Fibroblast of gingiva (primary cell): ENCODE results near the gene MRTFA.

Experiments
- DNase-seq: peaks from one replicate; pipeline ENCODE4 v3.0.0-alpha.2; 2011; ENCODE audit warnings: low read depth

Gene MRTFA

DNA sequence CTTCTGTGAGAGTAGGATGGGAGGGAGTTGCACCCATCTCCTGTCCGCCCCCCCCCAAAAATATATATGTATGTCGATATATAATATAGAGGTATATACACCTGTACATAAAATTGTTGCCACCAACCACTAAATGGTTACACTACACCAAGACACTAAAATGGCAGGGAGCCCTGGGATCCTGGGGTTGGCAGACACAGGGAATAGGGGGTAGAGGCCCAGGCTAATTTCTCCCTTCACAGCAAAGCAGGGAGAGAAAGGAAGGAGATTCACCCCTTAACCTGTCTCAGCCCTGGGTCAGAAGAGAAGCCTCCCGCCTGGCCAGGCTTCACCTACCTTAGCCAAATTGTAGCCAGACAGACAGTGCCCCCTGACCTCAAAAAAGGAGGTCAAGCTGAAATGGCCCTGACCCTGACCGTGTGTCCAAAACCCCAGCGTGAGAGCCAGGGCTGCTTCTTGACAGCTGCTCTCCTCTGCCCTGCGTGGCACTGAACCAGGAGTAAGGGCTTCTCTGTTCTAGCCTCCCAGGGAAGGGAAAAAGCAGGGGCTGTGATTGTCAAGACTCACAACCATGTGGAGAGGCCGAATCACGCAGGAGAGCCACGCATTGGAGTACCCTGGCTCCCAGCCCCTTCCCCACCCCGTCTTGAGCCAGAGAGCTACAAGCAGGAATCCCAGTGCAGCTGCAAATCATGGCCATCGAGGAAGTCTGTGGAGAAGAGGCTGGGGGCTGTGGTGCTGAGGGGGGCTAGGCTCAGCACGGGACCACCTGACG lies 225.6 kb downstream of the MRTFA start:
- no peak for DNase-seq

DNA sequence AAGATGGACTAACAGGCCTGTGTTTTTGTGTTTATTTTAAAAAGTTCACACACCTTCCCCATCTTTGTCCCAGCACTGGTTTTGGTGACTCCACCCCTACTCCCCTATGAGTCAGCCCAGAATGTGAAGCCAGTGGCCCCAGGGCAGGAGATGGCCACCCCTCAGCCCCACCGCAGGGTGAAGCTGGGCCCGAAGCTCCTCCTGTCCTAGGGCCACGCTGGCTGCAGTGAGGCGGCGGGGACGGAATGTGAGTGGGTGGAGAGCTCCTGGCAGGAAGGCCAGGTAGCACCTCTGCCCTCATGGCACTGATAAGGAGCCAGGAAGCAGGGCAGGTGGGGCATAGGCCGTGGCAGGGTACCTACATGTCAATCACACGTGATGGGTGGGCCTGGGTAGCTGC lies 226.2 kb downstream of the MRTFA start:
- no peak for DNase-seq

DNA sequence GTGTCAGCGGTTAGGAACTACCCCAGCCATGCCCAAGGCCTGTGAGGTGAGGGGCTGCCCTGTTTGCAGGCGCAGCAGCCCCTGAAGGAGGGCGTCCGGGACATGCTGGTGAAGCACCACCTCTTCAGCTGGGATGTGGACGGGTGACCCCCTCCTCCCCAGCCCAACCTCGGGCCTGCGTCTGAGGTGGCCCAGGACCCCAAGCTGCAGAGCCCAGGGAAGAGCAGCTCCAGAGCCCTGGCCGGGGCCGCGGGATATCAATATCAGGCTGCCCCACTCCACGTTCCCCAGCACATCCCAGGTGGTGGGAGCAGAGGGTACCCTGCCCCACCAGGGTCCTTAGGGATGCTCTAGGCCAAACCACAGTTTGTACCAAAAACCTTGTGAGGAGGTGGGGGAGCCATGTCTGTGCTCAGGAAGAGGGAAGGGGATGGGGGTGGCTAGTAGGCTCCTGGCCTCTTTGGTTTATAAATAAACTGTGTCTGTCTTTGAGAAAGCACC lies 226.9 kb downstream of the MRTFA start:
- no peak for DNase-seq

DNA sequence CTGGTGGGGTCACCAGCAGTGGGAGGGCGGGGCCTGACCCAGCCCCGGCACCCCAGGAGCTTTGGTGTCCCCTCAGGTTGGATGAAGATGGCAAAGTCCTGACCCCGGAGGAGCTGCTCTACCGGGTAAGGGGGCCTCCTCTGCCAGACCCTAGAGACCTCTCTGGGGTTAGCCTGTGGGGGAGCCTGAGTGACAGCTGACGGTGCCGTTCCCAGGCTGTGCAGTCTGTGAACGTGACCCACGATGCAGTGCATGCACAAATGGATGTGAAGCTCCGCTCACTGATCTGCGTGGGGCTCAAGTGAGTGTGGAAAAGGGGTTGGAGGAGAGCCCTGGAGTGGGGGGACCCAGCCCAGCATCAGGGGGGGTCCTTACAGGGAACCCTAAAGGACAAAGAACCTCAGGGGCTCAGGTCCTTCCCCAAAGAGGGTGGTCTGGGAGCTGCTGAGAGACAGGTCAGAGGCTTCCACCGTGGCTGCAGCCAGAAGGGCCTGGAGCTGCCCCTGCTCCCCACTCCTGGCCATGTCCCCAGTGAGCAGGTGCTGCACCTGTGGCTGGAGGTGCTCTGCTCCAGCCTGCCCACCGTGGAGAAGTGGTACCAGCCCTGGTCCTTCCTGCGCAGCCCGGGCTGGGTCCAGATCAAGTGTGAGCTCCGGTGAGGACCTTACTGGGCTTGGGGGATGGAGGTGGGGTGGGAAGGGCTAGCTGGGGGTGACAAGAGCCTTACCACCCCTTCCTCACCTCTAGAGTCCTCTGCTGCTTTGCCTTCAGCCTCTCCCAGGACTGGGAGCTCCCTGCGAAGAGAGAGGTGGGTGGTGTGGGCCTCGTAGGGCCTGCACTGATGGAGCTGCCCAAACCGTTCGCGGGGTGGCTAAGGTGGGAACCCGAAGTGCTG lies 227.6 kb downstream of the MRTFA start:
- no peak for DNase-seq

DNA sequence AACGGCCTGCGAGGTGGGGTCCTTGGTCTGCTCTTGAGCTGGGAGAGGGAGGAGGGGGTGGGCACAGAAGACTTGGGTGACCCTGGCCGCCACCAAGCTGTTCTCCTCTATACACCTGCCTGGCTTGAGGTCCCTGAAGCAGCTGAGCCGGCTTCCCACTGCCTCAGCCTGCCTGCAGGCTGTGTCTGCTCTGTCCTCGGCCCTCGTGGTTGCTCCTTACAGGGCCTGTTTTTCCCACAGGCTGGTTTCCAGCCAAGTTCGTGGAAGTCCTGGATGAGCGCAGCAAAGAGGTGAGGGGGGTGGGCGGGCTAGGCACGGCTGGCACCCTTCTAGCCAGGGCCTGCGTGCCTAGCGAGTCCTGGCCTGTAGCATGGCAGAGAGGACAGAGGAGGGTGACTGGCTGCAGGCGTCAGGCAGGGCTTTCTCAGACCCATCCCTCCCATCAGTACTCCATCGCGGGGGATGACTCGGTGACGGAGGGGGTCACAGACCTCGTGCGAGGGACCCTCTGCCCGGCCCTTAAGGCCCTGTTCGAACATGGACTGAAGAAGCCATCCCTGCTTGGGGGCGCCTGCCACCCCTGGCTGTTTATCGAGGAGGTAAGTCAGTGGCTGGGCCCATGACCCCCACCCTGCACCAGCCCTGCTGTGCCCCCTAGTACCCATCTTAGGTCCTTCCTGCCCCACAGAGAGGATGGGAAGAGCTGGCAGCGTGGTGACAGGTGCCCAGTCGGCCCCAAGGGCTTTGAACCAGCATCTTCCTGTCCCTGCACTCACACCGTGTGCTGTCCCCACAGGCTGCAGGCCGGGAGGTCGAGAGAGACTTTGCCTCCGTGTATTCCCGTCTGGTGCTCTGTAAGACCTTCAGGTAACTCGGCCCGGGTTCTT lies 228.4 kb downstream of the MRTFA start:
- no peak for DNase-seq

DNA sequence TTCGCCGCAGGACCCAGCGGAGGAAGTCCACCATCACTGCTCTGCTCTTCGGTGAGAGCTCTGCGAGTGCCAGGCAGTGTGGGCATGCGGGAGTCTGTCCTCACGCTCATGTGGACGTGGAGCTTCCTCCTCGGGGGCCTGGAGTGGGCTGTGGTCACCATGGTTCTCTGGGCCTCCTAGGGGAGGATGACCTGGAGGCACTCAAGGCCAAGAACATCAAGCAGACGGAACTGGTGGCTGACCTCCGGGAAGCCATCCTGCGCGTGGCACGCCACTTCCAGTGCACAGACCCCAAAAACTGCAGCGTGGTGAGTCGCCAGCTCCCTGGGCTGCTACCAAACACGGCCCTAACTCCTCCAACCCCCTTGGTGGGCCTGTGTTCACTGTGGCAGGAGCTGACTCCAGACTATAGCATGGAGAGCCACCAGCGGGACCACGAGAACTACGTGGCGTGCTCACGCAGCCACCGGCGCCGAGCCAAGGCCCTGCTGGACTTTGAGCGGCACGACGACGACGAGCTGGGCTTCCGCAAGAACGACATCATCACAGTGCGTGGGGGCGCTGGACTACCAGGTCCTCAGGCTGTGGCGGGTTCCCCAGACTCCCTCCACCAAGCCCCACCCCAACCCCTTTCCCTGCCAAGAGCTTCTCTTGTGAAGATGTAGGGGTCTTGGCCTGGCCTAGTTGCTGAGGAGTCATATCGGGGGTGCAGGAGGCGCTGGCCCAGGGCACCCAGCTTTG lies 229.3 kb downstream of the MRTFA start:
- no peak for DNase-seq

- DNase-seq, result no peak
Measured at GRCh38 chr22:40406063-40406890, 230.2 kb downstream of the MRTFA start.

DNA sequence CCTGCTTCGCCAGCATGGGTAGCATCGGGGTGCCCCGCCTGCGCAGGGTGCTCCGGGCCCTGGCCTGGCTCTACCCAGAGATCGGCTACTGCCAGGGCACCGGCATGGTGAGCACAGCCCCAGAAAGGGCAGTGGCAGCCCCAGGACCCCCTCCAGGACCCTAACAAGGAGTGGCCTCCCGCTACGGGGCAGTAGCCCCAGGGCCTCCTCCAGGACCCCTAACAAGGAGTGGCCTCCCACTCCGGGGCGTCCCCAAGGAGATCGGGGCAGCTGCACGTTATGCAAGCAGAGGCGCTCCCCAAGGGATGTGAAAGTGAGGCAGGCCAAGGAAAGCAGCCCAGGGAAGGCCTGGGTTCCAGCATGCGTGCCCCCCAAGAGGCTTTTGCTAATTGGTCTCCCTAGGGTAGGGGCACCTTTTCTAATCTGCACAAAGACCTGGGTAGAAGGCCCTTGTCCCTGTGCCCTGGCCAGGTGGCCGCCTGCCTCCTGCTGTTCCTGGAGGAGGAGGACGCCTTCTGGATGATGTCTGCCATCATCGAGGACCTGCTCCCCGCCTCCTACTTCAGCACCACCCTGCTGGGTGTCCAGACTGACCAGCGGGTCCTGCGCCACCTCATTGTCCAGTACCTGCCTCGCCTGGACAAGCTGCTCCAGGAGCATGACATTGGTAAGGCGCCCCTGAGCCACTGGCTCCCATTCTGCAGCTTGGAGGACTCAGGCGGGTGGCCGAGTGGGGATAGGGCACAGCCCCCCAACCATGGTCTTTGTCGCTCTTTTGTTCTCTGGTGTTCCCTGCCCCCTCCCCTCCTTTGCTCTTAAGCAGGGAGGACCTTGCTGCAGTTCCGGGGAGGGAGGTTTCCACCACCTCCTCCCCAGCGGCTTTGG lies 231.1 kb downstream of the MRTFA start:
- DNase-seq, result no peak

DNA sequence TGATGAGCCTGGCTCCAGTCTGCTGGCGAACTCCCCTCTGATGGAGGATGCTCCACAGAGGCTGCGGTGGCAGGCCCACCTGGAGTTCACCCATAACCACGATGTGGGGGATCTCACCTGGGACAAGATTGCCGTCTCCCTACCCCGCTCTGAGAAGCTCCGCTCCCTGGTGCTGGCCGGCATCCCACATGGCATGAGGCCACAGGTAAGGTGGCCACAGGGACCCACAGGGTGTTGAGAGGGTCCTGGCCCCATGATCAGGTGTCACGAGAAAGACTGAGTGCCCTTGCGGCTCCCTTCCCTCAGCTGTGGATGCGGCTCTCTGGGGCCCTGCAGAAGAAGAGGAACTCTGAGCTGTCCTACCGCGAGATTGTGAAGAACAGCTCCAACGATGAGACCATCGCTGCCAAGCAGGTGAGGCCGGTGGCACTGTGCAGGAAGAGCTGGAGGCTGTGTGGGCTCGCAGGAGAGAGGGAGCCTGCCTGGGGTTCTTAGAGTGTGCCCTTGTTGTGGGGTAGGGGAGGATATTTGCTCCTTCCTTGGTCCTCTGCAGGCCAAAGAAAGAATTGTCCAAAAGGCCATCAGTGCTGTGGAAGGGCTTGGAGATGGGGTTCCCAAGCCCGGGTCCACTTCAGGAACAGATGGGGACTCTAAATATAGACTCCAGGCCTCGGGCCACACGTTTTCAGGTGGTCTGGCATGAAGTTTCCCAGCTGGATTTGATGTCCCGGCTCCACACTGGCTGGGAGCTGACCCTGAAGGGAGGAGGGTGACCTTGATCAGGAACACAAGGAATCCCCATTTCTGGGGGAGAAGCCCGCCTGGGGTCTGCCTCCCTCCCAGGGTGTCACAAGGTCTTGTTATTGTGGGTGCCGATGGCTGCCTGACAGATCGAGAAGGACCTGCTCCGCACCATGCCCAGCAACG lies 232.0 kb downstream of the MRTFA start:
- DNase-seq, result no peak

GRCh38 chr22:40403651-40404050 lies 232.9 kb downstream of the MRTFA start:
- DNase-seq, result no peak

GRCh38 chr22:40403141-40403540 lies 233.4 kb downstream of the MRTFA start:
- no peak for DNase-seq

GRCh38 chr22:40401981-40402406 lies 234.5 kb downstream of the MRTFA start:
- DNase-seq, result no peak

DNA sequence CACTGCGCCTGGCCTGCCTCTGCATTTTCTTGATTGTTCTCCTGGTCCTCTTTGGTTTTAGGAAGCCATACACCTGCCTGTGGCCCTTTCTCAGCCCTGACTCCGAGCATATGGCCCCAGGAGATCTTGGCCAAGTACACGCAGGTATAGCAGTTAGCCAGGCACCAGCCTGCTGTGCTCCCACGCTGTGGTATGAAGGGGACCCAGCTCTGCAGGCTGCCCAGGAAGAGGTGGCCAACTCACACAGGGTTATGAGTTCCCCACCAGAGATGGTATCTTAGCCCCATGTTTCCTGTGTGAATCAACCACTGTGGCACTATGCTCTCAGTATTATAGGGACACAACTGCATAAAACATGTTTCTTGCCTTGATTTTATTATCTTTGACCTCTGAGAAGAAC lies 235.0 kb downstream of the MRTFA start:
- no peak for DNase-seq

GRCh38 chr22:40400159-40400558 lies 236.4 kb downstream of the MRTFA start:
- DNase-seq, result no peak

GRCh38 chr22:40399621-40400020 lies 236.9 kb downstream of the MRTFA start:
- no peak for DNase-seq

DNA sequence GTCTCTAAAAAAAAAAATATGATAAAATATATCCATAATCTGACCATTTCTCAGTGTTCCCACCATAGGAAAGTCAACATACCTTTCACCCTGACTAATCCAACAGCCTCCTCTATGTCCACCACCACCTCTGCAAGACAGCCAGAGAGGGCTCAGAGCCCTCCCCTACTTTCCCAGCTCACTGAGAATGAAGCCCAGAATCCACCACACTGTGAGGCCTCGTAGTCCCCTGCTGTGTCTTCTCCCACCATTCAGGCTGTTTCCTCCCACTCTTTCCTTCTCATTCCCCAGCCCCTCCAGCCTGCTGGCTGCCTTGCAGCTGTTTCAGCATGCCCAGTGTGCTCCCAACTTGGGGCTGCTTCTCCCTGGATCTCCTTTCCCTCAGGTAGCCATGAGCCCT lies 239.1 kb downstream of the MRTFA start:
- no peak for DNase-seq

- DNase-seq, result no peak
Measured at GRCh38 chr22:40396882-40397281, 239.6 kb downstream of the MRTFA start.

DNA sequence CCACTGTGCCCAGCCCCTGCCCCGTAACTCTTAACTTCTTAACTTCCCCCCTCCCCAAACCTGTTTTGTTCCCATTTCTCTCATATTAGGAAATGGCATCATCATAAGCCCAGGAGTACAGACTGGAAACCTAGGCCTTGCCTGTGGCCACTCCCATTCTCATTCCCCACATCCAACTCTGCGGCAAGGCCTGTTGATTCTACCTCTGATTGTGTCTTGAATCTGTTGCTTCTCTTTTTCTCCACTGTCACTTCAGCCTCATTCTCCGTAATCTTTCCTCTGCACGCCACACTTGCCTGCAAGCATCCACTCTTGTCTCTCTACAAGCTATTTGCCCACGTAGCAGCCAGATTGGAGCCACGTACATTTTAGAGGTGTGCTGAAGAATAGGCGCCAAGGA lies 240.9 kb downstream of the MRTFA start:
- DNase-seq, result no peak
